K562 (cell line): Measurements from ENCODE around the gene UBE2U. TPM values are rescaled to one million over a fixed set of nuclear protein-coding genes. Genes with fewer than 3 reads are reported as not detected.

Source experiments
- ATAC-seq: fragments of 200-7000 bp; cut with Tn5 transposase; 3 replicates; pipeline ENCODE4 v1.9.1; 2020; ENCODE audit warnings: moderate library complexity
- BruUV-seq: library from RNA; stranded (reverse); fragments of 400-500 nt; replicated peaks from 2 replicates; lab custom pipeline; 2021; lab: Mats Ljungman, UMichigan
- CTCF ChIA-PET: fragments of 300-600 bp; formaldehyde crosslinking; extraction: SDS; loops from one replicate; lab custom pipeline; 2021; ENCODE audit warnings: low intra/inter-chr PET ratio; lab: Yijun Ruan, JAX
- POLR2A ChIA-PET: fragments of 300-600, 350-650 bp; sonication (Branson Sonifier 250); formaldehyde crosslinking; extraction: SDS; loops from one replicate; lab custom pipeline; 2021; ENCODE audit warnings: antibody characterized with exemption, inconsistent platforms; lab: Yijun Ruan, JAX
- DNase-seq, 4 experiments: peaks; one replicate each; pipeline versions ENCODE4 v3.0.0 to v3.0.0-alpha.2; 2011 to 2018; ENCODE audit warnings: low spot score in 3 of 4, mixed read lengths in 3 of 4; ENCODE audit errors: extremely low read depth in 1 of 4
- FAIRE-seq: peaks from 2 replicates; lab custom pipeline; 2011; peaks lifted over from hg19 to GRCh38; lab: Jason Lieb, UNC
- H2AFZ ChIP-seq: 2 replicates; pipeline ENCODE4 v1.6.0; 2011; ENCODE audit warnings: low read depth, low read length, control low read depth, inconsistent platforms
- H3K27ac ChIP-seq: fragments of 200-600 bp; 3 replicates; pipeline ENCODE4 v1.8.0; 2011; ENCODE audit warnings: low read depth, mild to moderate bottlenecking, control low read depth, inconsistent platforms, low read length, moderate library complexity, mixed read lengths; ENCODE audit errors: extremely low read depth
- H3K27me3 ChIP-seq, 2 experiments: fragments of 300-600 bp in 1 of 2; 2 replicates in 1 of 2; 3 replicates in 1 of 2; pipeline versions ENCODE4 v1.6.0 to v1.8.0; 2011; ENCODE audit warnings: inconsistent platforms in 2 of 2, low read length in 2 of 2, mild to moderate bottlenecking in 1 of 2, mixed read lengths in 1 of 2, moderate library complexity in 1 of 2; ENCODE audit not compliant: control insufficient read depth in 2 of 2, insufficient read depth in 2 of 2
- H3K36me3 ChIP-seq: fragments of 300-600 bp; 3 replicates; pipeline ENCODE4 v1.8.0; 2011; ENCODE audit warnings: mild to moderate bottlenecking, low read length, inconsistent platforms; ENCODE audit not compliant: control insufficient read depth, insufficient read depth
- H3K4me1 ChIP-seq, 2 experiments: fragments of 200-600 bp in 1 of 2; replicated peaks in 1 of 2; 2 replicates in 1 of 2; 3 replicates in 1 of 2; pipeline versions ENCODE4 v1.5.1 to v1.8.0; 2011; ENCODE audit warnings: inconsistent platforms in 2 of 2, low read length in 2 of 2, mild to moderate bottlenecking in 1 of 2, mixed read lengths in 1 of 2, moderate library complexity in 1 of 2; ENCODE audit not compliant: control insufficient read depth in 2 of 2, insufficient read depth in 2 of 2
- H3K4me2 ChIP-seq: 2 replicates; pipeline ENCODE4 v1.6.1; 2011; ENCODE audit warnings: low read length, control low read depth, inconsistent platforms, mixed read lengths; ENCODE audit not compliant: insufficient read depth
- H3K4me3 ChIP-seq: fragments of 200-600 bp; sonication (generic), shearing (Covaris generic); 2 replicates; pipeline ENCODE4 v1.5.1; 2016; ENCODE audit warnings: control low read depth, inconsistent platforms
- H3K79me2 ChIP-seq: fragments of 200-600 bp; 3 replicates; pipeline ENCODE4 v1.8.0; 2011; ENCODE audit warnings: low read length, inconsistent platforms; ENCODE audit not compliant: control insufficient read depth, insufficient read depth
- H3K9ac ChIP-seq, 2 experiments: 2 replicates each; pipeline versions ENCODE4 v1.6.0 to v1.6.1; 2011; ENCODE audit warnings: low read depth in 2 of 2, low read length in 2 of 2, control low read depth in 1 of 2, inconsistent platforms in 1 of 2, mild to moderate bottlenecking in 1 of 2, mixed read lengths in 1 of 2; ENCODE audit not compliant: insufficient read depth in 1 of 2
- H3K9me1 ChIP-seq: one replicate; pipeline ENCODE4 v1.6.0; 2011; ENCODE audit warnings: inconsistent platforms, mild to moderate bottlenecking, low read length, moderate library complexity; ENCODE audit not compliant: control insufficient read depth, insufficient read depth
- H3K9me3 ChIP-seq: replicated peaks from 2 replicates; pipeline ENCODE4 v1.5.1; 2011; ENCODE audit warnings: low read depth, low read length, inconsistent platforms; ENCODE audit not compliant: control insufficient read depth, insufficient read depth
- H4K20me1 ChIP-seq: replicated peaks from 2 replicates; pipeline ENCODE4 v1.6.1; 2011; ENCODE audit warnings: low read length, inconsistent platforms, mixed read lengths; ENCODE audit not compliant: control insufficient read depth, insufficient read depth
- EZH2 ChIP-seq: IDR thresholded peaks from 2 replicates; pipeline ENCODE4 v1.6.1; 2012; ENCODE audit warnings: low read depth, mild to moderate bottlenecking, inconsistent platforms, low read length, borderline replicate concordance
- PYGO2 ChIP-seq: fragments of 450-650 bp; IDR thresholded peaks from 2 replicates; pipeline ENCODE4 v1.6.1; 2016; ENCODE audit warnings: mild to moderate bottlenecking, missing genetic modification characterization, moderate library complexity, missing compliant biosample characterization
- RNF2 ChIP-seq: sonication (generic); IDR thresholded peaks from 2 replicates; pipeline ENCODE4 v1.6.1; 2016
- SMC3 ChIP-seq: conservative IDR thresholded peaks from 2 replicates; pipeline ENCODE4 v1.6.1; 2011; ENCODE audit warnings: low read depth, low read length, improper control_type of control experiment; ENCODE audit not compliant: insufficient read depth
- TCF15 ChIP-seq: fragments of 250-450 bp; sonication (Bioruptor Pico); IDR thresholded peaks from 2 replicates; pipeline ENCODE4 v1.8.0; 2022; ENCODE audit warnings: moderate library complexity, mild to moderate bottlenecking, inconsistent platforms
- ZBTB2 ChIP-seq: fragments of 450-650 bp; IDR thresholded peaks from 2 replicates; pipeline ENCODE4 v1.6.1; 2016; ENCODE audit warnings: antibody characterized with exemption
- WGBS: fragments of 100-300 bp; shearing (Covaris generic); methylation state at CpG from one replicate; pipeline ENCODE4 v1.1.6; 2016; ENCODE audit warnings: low coverage, mixed read lengths; ENCODE audit not compliant: insufficient coverage; ENCODE audit errors: missing lambda C conversion rate; 5-methylcytosine and 5-hydroxymethylcytosine counted together
- in situ Hi-C: fragments of 300-500 bp; cut with MboI; formaldehyde crosslinking; loops from 4 replicates; pipeline ENCODE4 v1.15.0; 2018; ENCODE audit warnings: inconsistent platforms, mixed read lengths
- intact Hi-C: fragments of 100-400 bp; cut with micrococcal nuclease; formaldehyde crosslinking; loops from 2 replicates; pipeline ENCODE4 v1.14.2; 2022
- polyA plus RNA-seq, 8 experiments: library from polyadenylated mRNA; depleted of rRNA in 4 of 8; stranded (reverse) in 5 of 8; unstranded in 3 of 8; fragments of >200 nt; fragmentation: Nextera tagmentation in 2 of 8; fragmentation: Illumina TruSeq in 1 of 8; extraction: Ambion mirVana in 2 of 8; extraction: Trizol in 1 of 8; gene quantifications; 2 replicates each; pipeline versions ENCODE4 v1.2.1 to v1.2.3, GENCODE V29; 2011 to 2014; ENCODE audit warnings: inconsistent platforms in 1 of 8, missing spikeins in 1 of 8
- total RNA-seq, 7 experiments: library from RNA; depleted of rRNA in 6 of 7; stranded (reverse); fragments of >200 nt in 6 of 7; fragmentation: Illumina TruSeq in 2 of 7; extraction: Trizol in 2 of 7; gene quantifications; 2 replicates each; pipeline versions ENCODE4 v1.2.1 to v1.2.3, GENCODE V29; 2011 to 2021; ENCODE audit warnings: low replicate concordance in 1 of 7

UBE2U gene
- total and polyA plus RNA-seq, 9 of the 15 experiments (the other 6 are each of a cell fraction or from before 2014, with no cell fraction given): not detected

- 0% methylated on average over 8 of the region's 8 CpGs for WGBS
- in situ Hi-C loops (no loop called here), intact Hi-C loops (no loop called here)
- Histone ChIP-seq H2AFZ (no peak overlapping the region), H3K4me1 (no peaks in the 10 kb centered on the region), H3K27ac (no peak overlapping the region), H3K4me3 (no peak overlapping the region), H4K20me1 (no peaks in the 10 kb centered on the region), H3K4me2 (no peak overlapping the region), H3K9me1 (no peaks in the 10 kb centered on the region), H3K9ac (no peak overlapping the region), H3K9me3 (no peaks in the 10 kb centered on the region), H3K79me2 (no peaks in the 10 kb centered on the region), H3K27me3 (peaks cover 0 to 5% of the 10 kb centered on the region in 2 experiments; a peak in 2 of 5 replicates), H3K36me3 (no peaks in the 10 kb centered on the region)
- no peak for DNase-seq
- CTCF ChIA-PET: no interaction called here
- no TSS peak for BruUV-seq
- POLR2A ChIA-PET: interaction anchor here (0.6 kb wide), 1 partner anchor 57 kb away, joined by 3 read pairs; no protein-coding TSS in a partner anchor
- TF ChIP-seq EZH2: no peak
- TF ChIP-seq TCF15 (CRISPR knock-in tag): no peak
- TF ChIP-seq SMC3: no peak
- no peak for TF ChIP-seq PYGO2 (tag)
- TF ChIP-seq ZBTB2: no peak
- TF ChIP-seq RNF2: no peak
- no peak for ATAC-seq
- no peak for FAIRE-seq
These were observed 7.2 kb upstream of the UBE2U start for GRCh38 chr1:64196074-64196870.
